Measurements from ENCODE around the gene USP21.
"Not testable (repeated sequence)": the region's sequence is repeated elsewhere in the genome, so short reads cannot be mapped to it uniquely, and the experiment has no call there.

The USP21 gene

DNA sequence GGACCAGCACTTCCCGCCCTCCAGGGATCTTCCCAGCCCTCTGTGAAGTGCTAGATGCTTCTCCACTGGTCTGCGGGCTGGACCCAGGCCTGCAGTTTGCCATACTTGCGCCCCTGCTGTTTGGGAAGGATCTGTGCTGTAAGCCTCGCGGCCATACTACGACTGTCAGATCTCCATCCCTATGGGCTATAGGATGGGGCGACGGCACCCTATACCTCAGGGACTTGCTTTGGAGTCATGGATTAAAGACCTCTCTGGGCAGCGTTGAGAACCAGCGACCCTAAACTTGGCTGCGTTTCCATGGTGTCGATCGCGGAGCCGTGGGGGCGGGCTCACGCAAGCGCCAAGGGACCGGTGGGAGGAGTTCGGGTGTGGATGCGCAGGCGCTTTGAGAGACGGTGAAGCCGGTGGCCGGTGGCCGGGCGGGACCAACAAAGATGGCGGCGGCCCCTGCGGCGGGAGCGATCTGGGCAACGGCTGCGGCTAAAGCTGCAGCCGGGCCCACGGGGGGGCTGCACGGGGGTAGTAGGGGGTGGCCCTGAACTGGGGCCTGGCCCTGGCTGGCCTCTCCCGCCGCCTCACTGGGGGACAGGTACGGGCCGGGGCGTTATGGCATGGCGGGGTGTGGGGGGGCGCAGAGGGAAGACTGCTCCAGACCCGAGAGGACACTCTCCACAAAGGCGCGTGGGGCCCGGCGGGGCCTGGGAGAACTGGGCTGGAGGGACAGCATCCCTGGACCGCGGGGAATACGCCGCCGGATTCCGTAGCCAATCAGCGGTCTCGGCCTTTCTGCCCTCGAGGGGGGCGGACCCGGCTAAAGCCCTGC, at the start of gene USP21:
Gene USP21, plus strand, starts transcription at position 414 of the 826 bp plus-strand sequence. CDS start 1,141 bp downstream, outside the sequence.
- peak; percentile 93 to 99 for DNase-seq

GRCh38 chr1:161111117-161111516, 48.2 kb upstream of the USP21 start:
- DNase-seq, result no peak

DNA sequence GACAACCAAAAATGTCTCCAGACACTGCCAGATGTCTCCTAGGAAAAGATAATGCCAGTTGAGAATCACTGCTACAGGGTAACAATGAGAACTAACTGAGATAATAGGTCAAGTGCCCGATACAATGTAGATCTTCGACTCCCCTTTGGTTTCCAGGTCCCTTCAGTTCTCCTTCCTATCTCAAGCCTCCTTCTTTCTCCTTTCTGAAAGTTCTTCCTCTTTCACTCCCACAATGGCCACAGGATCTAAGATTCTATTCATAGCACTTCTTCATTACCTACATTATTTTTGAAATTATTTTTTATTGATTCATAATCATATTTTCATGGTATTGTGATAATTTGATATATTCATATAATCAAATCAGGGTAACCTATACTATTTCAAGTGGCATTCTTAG, 47.8 kb upstream of the USP21 start:
- DNase-seq, result no peak

DNA sequence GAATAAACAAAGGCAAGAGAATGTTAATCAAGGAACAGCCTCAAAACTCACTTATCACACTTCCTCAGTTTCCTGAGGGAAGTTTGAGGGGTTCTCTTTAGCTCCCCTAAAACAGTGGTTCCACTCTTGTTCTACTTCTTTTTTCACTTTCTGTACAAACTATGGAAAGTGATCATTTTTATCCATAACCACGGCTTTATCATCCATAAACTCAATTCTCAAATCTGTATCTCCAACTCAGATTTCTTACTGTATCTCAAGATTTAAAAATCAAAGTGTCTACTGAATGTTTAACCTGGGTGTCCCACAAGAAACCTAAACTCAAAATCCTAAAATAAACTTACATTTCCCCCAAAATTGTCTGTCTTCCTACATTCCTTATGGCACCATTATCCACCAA, 45.4 kb upstream of the USP21 start:
- no peak for DNase-seq

DNA sequence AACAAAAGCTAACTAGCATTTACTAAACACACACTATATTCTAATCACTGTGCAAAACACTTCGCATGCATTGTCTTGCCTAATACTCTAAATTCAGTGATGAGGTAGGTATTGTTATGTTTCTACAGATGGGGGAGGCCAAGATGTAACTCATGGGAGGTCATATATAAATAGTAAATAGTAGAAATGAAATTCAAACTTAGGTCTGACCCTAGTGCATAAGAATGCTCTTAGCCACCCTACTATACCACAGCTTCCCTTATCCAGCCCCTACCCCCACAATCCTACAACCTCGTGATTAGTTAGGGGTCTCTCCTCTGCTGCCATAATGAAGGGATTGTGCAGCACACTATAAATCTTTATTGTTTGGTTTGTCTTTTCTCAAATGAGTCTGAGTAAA, 44.7 kb upstream of the USP21 start:
- no peak for DNase-seq

DNA sequence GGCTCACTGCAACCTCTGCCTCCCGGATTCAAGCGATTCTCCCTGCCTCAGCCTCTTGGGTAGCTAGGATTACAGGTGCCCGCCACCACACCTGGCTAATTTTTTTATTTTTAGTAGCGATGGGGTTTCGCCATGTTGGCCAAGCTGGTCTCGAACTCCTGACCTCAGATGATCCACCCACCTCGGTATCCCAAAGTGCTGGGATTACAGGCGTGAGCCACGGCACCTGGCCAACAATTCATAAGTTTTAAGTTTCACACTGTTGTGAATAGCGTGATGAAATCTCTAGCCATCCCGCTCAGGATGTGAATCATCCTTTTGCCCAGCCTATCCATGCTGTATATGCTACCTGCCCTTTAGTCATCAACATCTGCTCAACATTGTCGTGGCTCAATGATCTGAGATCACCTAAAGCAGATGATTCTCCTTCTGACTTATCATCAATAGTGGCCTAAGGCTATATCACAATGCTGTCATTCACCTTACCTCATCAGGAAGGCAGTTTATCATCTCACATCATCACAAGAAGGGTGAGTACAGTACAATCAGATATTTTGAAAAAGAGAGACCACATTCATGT, 44.1 kb upstream of the USP21 start:
- no peak for DNase-seq

DNA sequence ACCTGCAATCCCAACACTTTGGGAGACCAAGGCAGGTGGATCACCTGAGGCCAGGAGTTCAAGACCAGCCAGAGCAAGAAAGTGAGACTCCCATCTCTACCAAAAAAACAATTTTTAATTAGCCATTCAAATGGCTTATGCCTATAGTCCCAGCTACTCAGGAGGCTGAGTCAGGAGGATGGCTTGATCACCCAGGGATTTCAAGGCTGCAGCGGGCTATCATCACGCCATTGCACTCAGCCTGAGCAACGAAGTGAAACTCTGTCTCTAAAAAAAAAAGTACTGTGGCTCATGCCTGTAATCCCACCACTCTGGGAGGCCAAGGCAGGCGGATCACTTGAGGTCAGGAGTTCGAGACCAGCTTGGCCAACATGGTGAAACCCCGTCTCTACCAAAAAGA, 43.3 kb upstream of the USP21 start:
- not testable (repeated sequence) for DNase-seq

GRCh38 chr1:161117759-161118581, 41.3 kb upstream of the USP21 start, which contains the start of the genes NIT1 and PFDN2:
Gene NIT1 (plus strand): TSS chr1:161118105. CDS start chr1:161118177, 72 bp downstream.
Gene PFDN2 (minus strand): TSS chr1:161118037. CDS start chr1:161118026, 11 bp downstream.
- DNase-seq, result peak; percentile 79 to 97

GRCh38 chr1:161119092-161119903, 40.0 kb upstream of the USP21 start:
- DNase-seq, result peak; percentile 27 to 48

GRCh38 chr1:161121042-161121650, 38.2 kb upstream of the USP21 start:
- DNase-seq, result no peak

DNA sequence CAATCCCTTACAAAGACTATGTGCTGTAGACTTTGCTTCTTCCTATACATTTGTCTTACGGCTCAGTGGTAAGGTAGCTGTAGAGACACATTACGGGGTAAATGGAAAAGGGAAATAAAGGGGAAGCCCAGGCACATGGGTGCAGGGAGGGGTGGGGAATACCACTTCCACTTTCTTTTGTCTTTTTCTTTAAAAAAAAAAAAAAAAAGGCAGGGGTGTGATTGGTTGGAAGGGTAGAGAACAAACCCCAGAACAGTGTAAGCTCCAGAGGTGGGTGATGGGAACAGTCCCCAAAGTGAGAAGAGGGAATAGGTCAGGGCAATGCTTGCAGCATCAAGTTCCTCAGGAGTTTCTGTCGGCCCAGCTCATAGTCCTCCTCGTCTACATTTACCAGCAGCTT, 37.5 kb upstream of the USP21 start:
- no peak for DNase-seq

DNA sequence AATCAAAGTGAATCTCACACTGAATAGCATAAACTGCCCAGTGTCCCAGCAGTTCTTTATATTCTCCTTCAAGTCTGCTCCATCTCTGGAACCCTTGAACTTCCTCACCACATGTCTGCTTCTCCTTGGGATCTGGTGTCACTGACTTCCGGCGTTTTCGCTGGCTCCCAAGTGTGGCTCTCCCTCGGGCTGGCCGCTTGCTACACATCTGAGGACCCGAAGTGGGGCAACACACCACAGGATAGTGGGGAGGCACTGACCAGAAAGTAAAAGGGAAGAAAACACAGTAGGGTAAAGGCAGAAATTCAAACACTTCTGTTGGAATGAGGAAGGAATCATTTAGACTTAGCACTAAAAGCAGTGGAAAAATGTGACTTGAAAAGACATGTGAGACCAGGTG, 36.3 kb upstream of the USP21 start:
- no peak for DNase-seq

GRCh38 chr1:161127649-161128048, 31.7 kb upstream of the USP21 start:
- DNase-seq, result no peak

GRCh38 chr1:161128591-161129420, 30.5 kb upstream of the USP21 start:
- no peak for DNase-seq

DNA sequence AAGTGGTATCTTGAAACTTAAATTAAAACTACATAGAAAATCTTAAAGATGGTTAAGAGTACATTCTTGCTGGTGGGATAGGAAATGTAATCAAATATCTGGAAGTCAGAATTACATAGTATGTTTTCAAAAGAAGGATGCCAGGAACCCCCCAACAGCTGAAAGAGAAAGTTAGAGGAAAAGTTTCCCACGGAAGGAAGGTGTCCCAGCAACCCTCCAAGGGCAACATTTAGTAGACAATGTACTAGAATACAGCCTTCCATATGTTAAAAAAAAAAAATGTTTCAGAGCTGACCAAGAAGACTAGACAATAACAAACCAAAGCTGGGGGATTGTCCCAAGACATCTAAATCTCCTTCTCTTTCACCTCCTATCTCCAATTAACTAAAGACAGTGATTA, 29.0 kb upstream of the USP21 start:
- DNase-seq, result no peak

GRCh38 chr1:161131523-161132409, 27.5 kb upstream of the USP21 start:
- peak in 1 of 2 experiments; percentile 43 for DNase-seq

- peak; percentile 98 to 99 for DNase-seq
Observed at GRCh38 chr1:161132410-161133219, 26.7 kb upstream of the USP21 start, which contains the start of gene DEDD. Gene DEDD (minus strand): TSS chr1:161132667. CDS start chr1:161124462, 8,205 bp downstream.

GRCh38 chr1:161133220-161133740, 26.0 kb upstream of the USP21 start:
- peak in 1 of 2 experiments; percentile 67 for DNase-seq

- no peak for DNase-seq
Observed at GRCh38 chr1:161137881-161138280, 21.4 kb upstream of the USP21 start.
